ENCODE measurements around the gene NCKAP1. TPM values are rescaled to one million over a fixed set of nuclear protein-coding genes. Genes with fewer than 3 reads are reported as not detected.

NCKAP1 gene
- polyA plus RNA-seq, 1 experiment: 58.0 TPM

GRCh38 chr2:182920089-182920488 is 118.2 kb downstream of the NCKAP1 start:
- Histone ChIP-seq H3K36me3 (ENCODE audit: control insufficient read depth, insufficient read depth, low read length) (no peaks in the 10 kb centered on the region), H3K27me3 (ENCODE audit: control insufficient read depth, insufficient read depth, low read length) (no peaks in the 10 kb centered on the region), H3K4me3 (ENCODE audit: low read depth, low read length) (no peak overlapping the region)
- TF ChIP-seq, protein P1, sequence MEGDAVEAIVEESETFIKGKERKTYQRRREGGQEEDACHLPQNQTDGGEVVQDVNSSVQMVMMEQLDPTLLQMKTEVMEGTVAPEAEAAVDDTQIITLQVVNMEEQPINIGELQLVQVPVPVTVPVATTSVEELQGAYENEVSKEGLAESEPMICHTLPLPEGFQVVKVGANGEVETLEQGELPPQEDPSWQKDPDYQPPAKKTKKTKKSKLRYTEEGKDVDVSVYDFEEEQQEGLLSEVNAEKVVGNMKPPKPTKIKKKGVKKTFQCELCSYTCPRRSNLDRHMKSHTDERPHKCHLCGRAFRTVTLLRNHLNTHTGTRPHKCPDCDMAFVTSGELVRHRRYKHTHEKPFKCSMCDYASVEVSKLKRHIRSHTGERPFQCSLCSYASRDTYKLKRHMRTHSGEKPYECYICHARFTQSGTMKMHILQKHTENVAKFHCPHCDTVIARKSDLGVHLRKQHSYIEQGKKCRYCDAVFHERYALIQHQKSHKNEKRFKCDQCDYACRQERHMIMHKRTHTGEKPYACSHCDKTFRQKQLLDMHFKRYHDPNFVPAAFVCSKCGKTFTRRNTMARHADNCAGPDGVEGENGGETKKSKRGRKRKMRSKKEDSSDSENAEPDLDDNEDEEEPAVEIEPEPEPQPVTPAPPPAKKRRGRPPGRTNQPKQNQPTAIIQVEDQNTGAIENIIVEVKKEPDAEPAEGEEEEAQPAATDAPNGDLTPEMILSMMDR (IDR thresholded peaks at IDR 0.05; ENCODE audit: insufficient read depth, low read depth, low read length): no peak
- ChIA-PET POLR2A (no interaction called here), CTCF (no interaction called here)
- DNase-seq (ENCODE audit: low read depth): no peak

GRCh38 chr2:182918961-182919652 is 119.2 kb downstream of the NCKAP1 start:
- TF ChIP-seq, protein P1 (IDR thresholded peaks at IDR 0.05; ENCODE audit: insufficient read depth, low read depth, low read length): no peak
- POLR2A ChIA-PET: no interaction called here
- no peaks in the 10 kb centered on the region for H3K27me3 ChIP-seq (ENCODE audit: control insufficient read depth, insufficient read depth, low read length)

GRCh38 chr2:182917924-182918323 is 120.3 kb downstream of the NCKAP1 start:
- TF ChIP-seq, protein P1 (IDR thresholded peaks at IDR 0.05; ENCODE audit: insufficient read depth, low read depth, low read length): no peak
- no peak overlapping the region for H3K4me3 ChIP-seq (ENCODE audit: low read depth, low read length)
- ChIA-PET CTCF (interaction anchor here (0.9 to 1.7 kb wide), 3 partner anchors 9 to 32 kb away, joined by 3 to 4 read pairs (median 3); no protein-coding TSS in a partner anchor), POLR2A (interaction anchor here (0.6 kb wide), 1 partner anchor 120 kb away, joined by 9 read pairs; no protein-coding TSS in a partner anchor)
- H3K36me3 ChIP-seq (ENCODE audit: control insufficient read depth, insufficient read depth, low read length): no peaks in the 10 kb centered on the region
- H3K27me3 ChIP-seq (ENCODE audit: control insufficient read depth, insufficient read depth, low read length): no peaks in the 10 kb centered on the region
- peak; percentile 17 for DNase-seq (ENCODE audit: low read depth)

More at GRCh38 chr2:182918961-182919652, 119.2 kb downstream of the NCKAP1 start:
- no peak overlapping the region for H3K4me3 ChIP-seq (ENCODE audit: low read depth, low read length)
- no peaks in the 10 kb centered on the region for H3K36me3 ChIP-seq (ENCODE audit: control insufficient read depth, insufficient read depth, low read length)
- no peak for DNase-seq (ENCODE audit: low read depth)
- CTCF ChIA-PET: interaction anchor here (1.7 kb wide), 1 partner anchor 20 kb away, joined by 3 read pairs; no protein-coding TSS in a partner anchor

GRCh38 chr2:182916417-182916816 is 121.8 kb downstream of the NCKAP1 start:
- Histone ChIP-seq H3K36me3 (ENCODE audit: control insufficient read depth, insufficient read depth, low read length) (no peaks in the 10 kb centered on the region), H3K27me3 (ENCODE audit: control insufficient read depth, insufficient read depth, low read length) (no peaks in the 10 kb centered on the region), H3K4me3 (ENCODE audit: low read depth, low read length) (no peak overlapping the region)
- CTCF ChIA-PET: no interaction called here
- TF ChIP-seq, protein P1 (IDR thresholded peaks at IDR 0.05; ENCODE audit: insufficient read depth, low read depth, low read length): no peak
- POLR2A ChIA-PET: no interaction called here
- no peak for DNase-seq (ENCODE audit: low read depth)

GRCh38 chr2:182915369-182916326 is 122.6 kb downstream of the NCKAP1 start:
- H3K36me3 ChIP-seq (ENCODE audit: control insufficient read depth, insufficient read depth, low read length): no peaks in the 10 kb centered on the region
- H3K27me3 ChIP-seq (ENCODE audit: control insufficient read depth, insufficient read depth, low read length): no peaks in the 10 kb centered on the region
- TF ChIP-seq, protein P1 (IDR thresholded peaks at IDR 0.05; ENCODE audit: insufficient read depth, low read depth, low read length): no peak
- no peak overlapping the region for H3K4me3 ChIP-seq (ENCODE audit: low read depth, low read length)
- DNase-seq (ENCODE audit: low read depth): peak; percentile 46
- POLR2A ChIA-PET: no interaction called here
- CTCF ChIA-PET: no interaction called here

Data from BJ (cell line).